Keratinocyte (primary cell): Measurements from ENCODE around the gene PHYH.

Experiments
- CTCF ChIP-seq, 3 experiments: IDR thresholded peaks in 1 of 3; conservative IDR thresholded peaks in 1 of 3; optimal IDR thresholded peaks in 1 of 3; 2 replicates in 2 of 3; 3 replicates in 1 of 3; pipeline versions ENCODE3 to v1.5.1; 2011; ENCODE audit warnings: low read length in 3 of 3, mild to moderate bottlenecking in 3 of 3, moderate library complexity in 2 of 3, control low read depth in 1 of 3, inconsistent platforms in 1 of 3; ENCODE audit not compliant: insufficient read depth in 2 of 3; ENCODE audit errors: extremely low read depth in 1 of 3
- EZH2 ChIP-seq: IDR thresholded peaks from one replicate; pipeline ENCODE4 v1.6.1; 2012; ENCODE audit warnings: inconsistent platforms, mild to moderate bottlenecking, low read length, moderate library complexity

- TF ChIP-seq CTCF (optimal IDR thresholded peaks at IDR 0.05 in 1 of 3, IDR thresholded peaks at IDR 0.05 in 1 of 3, conservative IDR thresholded peaks at IDR 0.05 in 1 of 3; ENCODE audit: extremely low read depth in 1 of 3, insufficient read depth in 2 of 3, low read length in 3 of 3): no peak
- no peak for TF ChIP-seq EZH2
Observed at GRCh38 chr10:13239923-13240322, 59.9 kb downstream of the PHYH start.
